Measurements from ENCODE around the gene OBI1. TPM values are rescaled to one million over a fixed set of nuclear protein-coding genes. Genes with fewer than 3 reads are reported as not detected.

Gene OBI1
- total and polyA plus RNA-seq, 3 donors from 2014 or later = 14.8 to 27.9 (median 26.8) TPM

- TF ChIP-seq CTCF (IDR thresholded peaks at IDR 0.05) = no peak
- no peak for TF ChIP-seq POLR2A (IDR thresholded peaks at IDR 0.05)
- no peaks in the 10 kb centered on the region for H3K36me3 ChIP-seq (ENCODE audit: low read depth, missing control alignments)
- DNase-seq = no peak
- H3K27ac ChIP-seq = no peak overlapping the region
- no peaks in the 10 kb centered on the region for H3K9me3 ChIP-seq
- WGBS, 2 donors = 3% methylated on average over 39 to 54 of the region's 54 CpGs
- intact Hi-C loops (cut with DNase I; ENCODE audit: low total_unique reads) = no loop called here
- peak overlapping the region; percentile 37 to 39 for H3K4me3 ChIP-seq
- H3K4me1 ChIP-seq = no peaks in the 10 kb centered on the region
- no peaks in the 10 kb centered on the region for H3K27me3 ChIP-seq
These were observed 50.1 kb downstream of the OBI1 start for GRCh38 chr13:78608688-78609463.

GRCh38 chr13:78608252-78608687 lies 50.7 kb downstream of the OBI1 start:
- TF ChIP-seq POLR2A (IDR thresholded peaks at IDR 0.05) (no peak), CTCF (IDR thresholded peaks at IDR 0.05) (no peak)
- intact Hi-C loops (cut with DNase I; ENCODE audit: low total_unique reads) = no loop called here
- no peak for DNase-seq
- Histone ChIP-seq H3K4me3 (no peak overlapping the region), H3K9me3 (no peaks in the 10 kb centered on the region), H3K36me3 (ENCODE audit: low read depth, missing control alignments) (no peaks in the 10 kb centered on the region), H3K27me3 (no peaks in the 10 kb centered on the region), H3K4me1 (no peaks in the 10 kb centered on the region), H3K27ac (no peak overlapping the region)
- WGBS, 2 donors = 16 to 19% methylated on average over 14 to 15 of the region's 15 CpGs

- TF ChIP-seq CTCF (IDR thresholded peaks at IDR 0.05) (no peak), POLR2A (IDR thresholded peaks at IDR 0.05) (no peak)
- WGBS, 2 donors = 14 to 17% methylated on average over 20 to 42 of the region's 42 CpGs
- intact Hi-C loops (cut with DNase I; ENCODE audit: low total_unique reads) = no loop called here
- H3K27ac ChIP-seq = no peak overlapping the region
- H3K4me3 ChIP-seq = no peak overlapping the region
- no peak for DNase-seq
- H3K27me3 ChIP-seq = no peaks in the 10 kb centered on the region
- no peaks in the 10 kb centered on the region for H3K9me3 ChIP-seq
- no peaks in the 10 kb centered on the region for H3K36me3 ChIP-seq (ENCODE audit: low read depth, missing control alignments)
- no peaks in the 10 kb centered on the region for H3K4me1 ChIP-seq
These were observed 51.3 kb downstream of the OBI1 start for GRCh38 chr13:78607409-78608251.

- H3K27ac ChIP-seq = no peak overlapping the region
- H3K27me3 ChIP-seq = no peaks in the 10 kb centered on the region
- 10 to 16% methylated on average over 19 to 30 of the region's 30 CpGs for WGBS, 2 donors
- no peaks in the 10 kb centered on the region for H3K36me3 ChIP-seq (ENCODE audit: low read depth, missing control alignments)
- no peak overlapping the region for H3K4me3 ChIP-seq
- DNase-seq = no peak
- no peak for TF ChIP-seq POLR2A (IDR thresholded peaks at IDR 0.05)
- TF ChIP-seq CTCF (IDR thresholded peaks at IDR 0.05) = no peak
- no peaks in the 10 kb centered on the region for H3K9me3 ChIP-seq
- intact Hi-C loops (cut with DNase I; ENCODE audit: low total_unique reads) = no loop called here
- H3K4me1 ChIP-seq = no peaks in the 10 kb centered on the region
These were observed 52.2 kb downstream of the OBI1 start for GRCh38 chr13:78606471-78607408.
